Measurements from ENCODE around the gene ISLR. TPM values are rescaled to one million over a fixed set of nuclear protein-coding genes. Genes with fewer than 3 reads are reported as not detected.

The ISLR gene
- total RNA-seq, 1 donor: 243 TPM

GRCh38 chr15:74212494-74212893 is 39.0 kb downstream of the ISLR start:
- no peak for DNase-seq (ENCODE audit: low read depth)
- no peak for TF ChIP-seq CTCF (IDR thresholded peaks at IDR 0.05; ENCODE audit: insufficient read depth, low read length)
- H3K4me3 ChIP-seq (ENCODE audit: low read depth, low read length): no peak overlapping the region

GRCh38 chr15:74213858-74214284 is 40.4 kb downstream of the ISLR start:
- no peak for DNase-seq (ENCODE audit: low read depth)
- no peak overlapping the region for H3K4me3 ChIP-seq (ENCODE audit: low read depth, low read length)
- no peak for TF ChIP-seq CTCF (IDR thresholded peaks at IDR 0.05; ENCODE audit: insufficient read depth, low read length)

GRCh38 chr15:74214324-74215021 is 41.0 kb downstream of the ISLR start:
- no peak overlapping the region for H3K4me3 ChIP-seq (ENCODE audit: low read depth, low read length)
- DNase-seq (ENCODE audit: low read depth): no peak
- TF ChIP-seq CTCF (IDR thresholded peaks at IDR 0.05; ENCODE audit: insufficient read depth, low read length): no peak

GRCh38 chr15:74215958-74216357 is 42.4 kb downstream of the ISLR start:
- DNase-seq (ENCODE audit: low read depth): no peak
- TF ChIP-seq CTCF (IDR thresholded peaks at IDR 0.05; ENCODE audit: insufficient read depth, low read length): no peak
- no peak overlapping the region for H3K4me3 ChIP-seq (ENCODE audit: low read depth, low read length)

GRCh38 chr15:74216949-74217348 is 43.4 kb downstream of the ISLR start:
- H3K4me3 ChIP-seq (ENCODE audit: low read depth, low read length): no peak overlapping the region
- no peak for TF ChIP-seq CTCF (IDR thresholded peaks at IDR 0.05; ENCODE audit: insufficient read depth, low read length)
- no peak for DNase-seq (ENCODE audit: low read depth)

GRCh38 chr15:74217907-74218885 is 44.7 kb downstream of the ISLR start:
- no peak for TF ChIP-seq CTCF (IDR thresholded peaks at IDR 0.05; ENCODE audit: insufficient read depth, low read length)
- no peak for DNase-seq (ENCODE audit: low read depth)
- no peak overlapping the region for H3K4me3 ChIP-seq (ENCODE audit: low read depth, low read length)
